HTERT RPE-1 (cell line): Measurements from ENCODE around the gene WDR38.

Source experiments
- in situ Hi-C: fragments of 300-500 bp; cut with MboI; formaldehyde crosslinking; loops from 4 replicates; pipeline ENCODE4 v1.14.3; 2020; ENCODE audit warnings: low sequenced_read_pairs

The WDR38 gene

DNA sequence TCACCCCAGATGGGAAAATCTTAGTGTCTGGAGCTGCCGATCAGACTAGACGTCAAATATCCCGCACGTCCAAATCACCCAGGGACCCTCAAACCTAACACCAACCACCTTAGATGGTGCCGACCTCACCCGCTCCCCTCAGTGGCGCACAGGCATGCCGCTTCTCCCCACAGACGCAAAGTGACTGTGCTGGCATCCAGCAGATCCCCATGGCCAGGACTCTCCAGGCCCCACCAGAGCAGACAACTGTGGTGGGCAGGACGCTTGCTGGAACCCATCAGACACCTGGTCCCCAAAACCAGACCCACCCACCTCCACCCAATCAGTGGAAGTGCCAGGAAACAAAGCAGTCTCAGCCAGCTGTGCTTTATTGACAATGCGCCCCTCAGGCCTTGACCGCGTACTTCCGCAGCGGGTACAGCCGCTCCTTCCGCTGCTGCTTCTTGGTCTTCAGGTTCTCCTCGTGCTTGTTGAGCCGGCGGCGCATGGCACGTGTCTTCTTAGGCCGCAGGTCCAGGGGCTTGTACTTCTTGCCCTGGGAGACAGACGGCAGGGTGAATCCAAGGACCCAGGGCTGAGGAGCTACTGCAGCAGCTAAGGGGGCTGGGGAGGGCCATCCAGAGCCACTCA, 4.4 kb downstream of the WDR38 start:
- in situ Hi-C loops: no loop called here

GRCh38 chr9:124858330-124859046, 5.2 kb downstream of the WDR38 start:
- in situ Hi-C loops: no loop called here

- in situ Hi-C loops: no loop called here
These were observed 6.7 kb downstream of the WDR38 start for GRCh38 chr9:124859803-124860581.

DNA sequence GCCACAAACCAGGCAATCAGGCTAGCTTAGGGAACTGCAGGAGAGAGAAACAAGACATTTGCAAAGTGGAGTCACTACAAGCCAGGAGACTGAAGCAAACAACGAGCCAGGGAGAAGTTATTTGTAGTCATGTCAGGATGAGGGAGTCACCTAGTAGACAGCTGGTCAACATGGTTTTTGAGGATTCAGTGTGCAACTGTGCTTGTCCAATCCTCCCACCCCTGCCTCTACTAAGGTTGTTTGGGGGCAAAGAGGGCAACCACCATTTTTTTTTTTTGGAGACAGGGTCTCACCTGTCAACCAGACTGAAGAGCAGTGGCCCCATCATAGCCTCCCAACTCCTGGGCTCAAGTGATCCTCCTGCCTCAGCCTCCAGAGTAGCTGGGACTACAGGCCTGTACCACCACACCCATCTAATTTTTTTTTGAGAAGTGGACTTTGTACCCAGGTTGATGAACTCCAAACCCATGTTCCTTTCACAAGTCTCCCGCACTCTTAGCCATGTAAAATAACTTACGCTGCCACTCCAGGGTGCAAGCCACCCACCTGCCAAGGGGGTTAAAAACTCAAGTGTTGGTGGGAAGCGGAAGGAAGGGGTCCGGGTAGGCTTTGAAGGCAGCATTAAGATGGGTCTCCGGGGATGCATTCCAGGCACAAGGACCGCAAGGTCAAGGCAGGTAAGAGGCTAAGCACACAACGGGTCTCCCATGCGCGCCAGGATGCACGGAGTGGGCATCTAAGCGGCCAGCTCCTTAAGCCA, 7.5 kb downstream of the WDR38 start:
- in situ Hi-C loops: no loop called here

DNA sequence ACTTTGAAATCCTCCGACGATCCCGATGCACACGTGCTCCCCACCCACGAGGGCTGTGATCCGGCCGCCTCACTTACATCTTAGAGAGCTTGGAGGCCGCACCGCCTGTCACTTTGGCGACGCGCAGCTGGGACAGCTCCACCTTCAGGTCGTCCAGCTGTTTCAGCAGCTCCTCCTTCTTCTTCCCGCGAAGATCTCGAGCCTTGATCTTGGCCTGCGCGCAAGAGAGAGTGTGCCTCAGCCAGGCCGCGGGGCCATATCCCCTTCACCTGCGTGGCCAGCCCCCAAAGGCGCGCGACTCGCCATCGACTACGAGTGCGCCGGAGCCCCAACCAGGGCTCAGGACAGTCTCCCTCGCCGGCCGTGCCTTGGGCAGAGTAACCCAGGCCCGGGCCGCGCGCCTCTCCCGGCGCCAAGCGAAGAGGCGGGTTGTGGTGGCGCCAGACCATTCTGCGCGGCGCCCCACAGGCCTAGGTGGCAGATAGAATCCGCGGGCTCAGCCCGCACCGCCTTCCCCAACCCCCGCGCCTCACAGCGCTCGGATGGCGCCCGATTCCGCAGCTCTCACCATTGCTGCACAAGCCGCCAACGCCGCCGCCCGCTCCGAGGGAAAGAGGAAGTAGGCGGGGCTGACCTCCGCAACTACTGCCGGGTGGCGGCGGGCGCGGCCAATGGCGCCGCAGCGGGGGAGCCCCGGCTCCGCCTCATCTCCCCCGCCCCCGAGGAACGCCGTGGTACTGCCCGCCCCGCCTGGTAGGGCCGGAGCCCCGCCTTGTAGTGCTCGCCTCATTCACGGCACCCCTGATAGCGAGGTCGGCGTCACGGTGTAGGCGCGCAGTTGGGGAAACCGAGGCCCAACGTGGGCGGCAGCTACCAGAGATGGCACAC, 8.3 kb downstream of the WDR38 start, which contains the start of the genes ARPC5L and RPL35:
ARPC5L (plus strand) TSS at position 789 of the 888 bp plus-strand sequence. CDS start 7,161 bp downstream, outside the sequence.
RPL35 (minus strand) TSS at position 616 of the 888 bp plus-strand sequence; CDS start at position 571, 45 bp downstream.
- in situ Hi-C loops: no loop called here

GRCh38 chr9:124863371-124863871, 10.2 kb downstream of the WDR38 start:
- in situ Hi-C loops: no loop called here

DNA sequence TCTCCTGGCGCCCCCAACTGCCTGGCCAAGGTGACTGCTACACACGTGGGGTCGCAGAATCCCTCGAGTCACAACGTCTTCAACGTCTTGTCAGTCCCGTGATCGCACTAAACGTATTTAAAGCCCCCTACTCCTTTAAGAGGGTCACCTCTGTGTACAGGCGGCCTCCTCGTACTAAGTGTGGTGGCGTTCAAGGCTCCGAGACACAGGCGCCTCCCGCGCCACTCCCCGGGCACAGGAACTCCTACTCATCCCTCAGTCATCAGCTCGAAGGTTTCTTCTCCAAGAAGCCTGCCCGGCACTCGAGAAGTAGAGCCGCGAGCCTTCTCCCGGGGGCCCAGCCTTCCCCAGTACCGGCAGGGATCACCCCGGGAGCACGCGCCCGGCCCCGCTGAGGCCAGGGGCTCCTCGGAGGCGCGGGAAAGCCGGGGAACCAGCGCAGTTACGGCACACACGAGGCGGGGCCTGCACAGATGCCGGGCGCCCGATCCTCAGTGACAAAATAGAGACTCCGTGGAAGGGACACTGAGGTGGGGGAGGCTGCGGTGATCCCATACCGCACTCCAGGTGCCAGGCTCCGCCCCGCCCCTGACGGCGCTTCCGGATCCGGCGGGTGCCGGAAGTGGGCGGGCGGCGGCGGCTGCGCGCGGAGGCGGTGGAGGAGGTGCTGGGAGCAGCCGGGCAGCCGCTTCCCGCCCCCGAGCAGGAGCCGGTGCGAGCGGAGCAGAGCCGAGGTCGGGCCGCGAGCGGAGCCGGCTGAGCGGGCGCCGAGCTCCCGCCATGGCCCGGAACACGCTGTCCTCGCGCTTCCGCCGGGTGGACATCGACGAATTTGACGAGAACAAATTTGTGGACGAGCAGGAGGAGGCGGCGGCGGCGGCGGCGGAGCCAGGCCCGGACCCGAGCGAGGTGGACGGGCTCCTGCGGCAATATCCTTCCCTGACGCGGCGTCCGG, 15.5 kb downstream of the WDR38 start:
- in situ Hi-C loops: no loop called here

- in situ Hi-C loops: no loop called here
These were observed 16.3 kb downstream of the WDR38 start for GRCh38 chr9:124869466-124869985.

DNA sequence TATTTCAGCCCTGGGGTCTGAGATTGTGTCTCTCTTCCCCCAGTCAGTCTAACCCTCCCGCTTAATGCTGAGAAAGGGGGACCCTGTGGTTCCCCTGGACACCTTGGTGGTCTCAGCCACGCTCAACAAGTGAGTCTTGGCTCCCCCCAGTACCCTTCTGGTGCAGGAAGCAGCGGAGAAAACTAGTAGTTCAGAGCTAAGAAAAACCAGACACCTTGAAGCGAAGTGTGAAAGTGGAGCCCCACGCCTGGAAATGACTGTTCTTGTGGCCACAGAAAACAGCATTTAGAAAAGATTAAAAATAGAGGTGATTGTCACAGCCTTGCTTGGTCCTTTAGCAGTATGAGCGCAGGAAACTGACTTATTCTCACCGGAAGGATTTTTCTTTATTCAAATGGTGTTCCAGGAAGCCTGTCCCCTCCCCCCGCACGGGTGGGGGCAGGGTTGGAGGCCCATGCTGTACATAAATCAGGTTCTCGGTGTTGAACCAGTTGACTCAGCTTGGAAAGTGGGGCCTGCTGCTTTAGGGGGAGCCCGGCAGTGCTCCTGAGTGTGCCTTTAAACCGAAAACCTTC, 16.8 kb downstream of the WDR38 start:
- in situ Hi-C loops: no loop called here

- in situ Hi-C loops: no loop called here
These were observed 17.5 kb downstream of the WDR38 start for GRCh38 chr9:124870723-124871122.

DNA sequence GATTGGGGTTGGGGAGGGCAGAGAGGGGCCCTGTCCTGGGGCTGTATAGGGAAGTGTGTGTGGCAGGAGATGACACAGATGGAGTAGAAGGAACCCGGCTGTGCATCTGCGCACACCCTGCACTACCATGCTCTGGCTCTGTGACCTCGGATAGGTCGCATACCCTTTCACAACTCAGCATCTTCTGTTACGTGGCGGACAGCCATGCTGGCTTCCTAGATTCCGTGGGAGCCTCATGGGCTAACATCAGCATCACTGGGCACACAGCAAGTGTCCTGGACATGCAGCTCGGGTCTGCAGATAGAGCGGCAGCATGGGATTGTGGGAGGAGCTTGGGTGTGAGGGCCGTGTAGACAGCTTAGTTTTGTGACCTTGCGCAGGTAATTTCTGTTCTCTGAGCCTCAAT, 17.9 kb downstream of the WDR38 start:
- in situ Hi-C loops: no loop called here

DNA sequence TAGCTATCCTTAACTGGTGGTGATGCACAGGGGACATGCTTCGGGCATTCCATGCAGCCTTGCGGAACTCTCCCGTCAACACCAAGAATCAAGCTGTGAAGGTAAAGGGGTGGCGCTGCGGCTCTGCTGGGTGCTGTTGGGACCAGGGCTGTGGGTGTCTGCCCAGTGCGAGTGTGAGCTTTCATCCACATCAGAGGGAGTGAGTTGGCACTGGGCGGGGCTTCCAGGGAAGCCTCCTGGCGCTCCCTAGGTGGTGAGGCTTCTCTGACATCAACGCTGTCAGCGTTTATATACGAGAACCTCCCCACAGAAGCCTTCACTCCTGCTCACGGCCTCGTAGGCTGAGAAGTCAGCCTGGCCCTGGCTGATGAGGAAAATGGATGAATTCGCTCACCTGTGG, 20.4 kb downstream of the WDR38 start:
- in situ Hi-C loops: no loop called here

- in situ Hi-C loops: no loop called here
These were observed 22.2 kb downstream of the WDR38 start for GRCh38 chr9:124875501-124875900.

DNA sequence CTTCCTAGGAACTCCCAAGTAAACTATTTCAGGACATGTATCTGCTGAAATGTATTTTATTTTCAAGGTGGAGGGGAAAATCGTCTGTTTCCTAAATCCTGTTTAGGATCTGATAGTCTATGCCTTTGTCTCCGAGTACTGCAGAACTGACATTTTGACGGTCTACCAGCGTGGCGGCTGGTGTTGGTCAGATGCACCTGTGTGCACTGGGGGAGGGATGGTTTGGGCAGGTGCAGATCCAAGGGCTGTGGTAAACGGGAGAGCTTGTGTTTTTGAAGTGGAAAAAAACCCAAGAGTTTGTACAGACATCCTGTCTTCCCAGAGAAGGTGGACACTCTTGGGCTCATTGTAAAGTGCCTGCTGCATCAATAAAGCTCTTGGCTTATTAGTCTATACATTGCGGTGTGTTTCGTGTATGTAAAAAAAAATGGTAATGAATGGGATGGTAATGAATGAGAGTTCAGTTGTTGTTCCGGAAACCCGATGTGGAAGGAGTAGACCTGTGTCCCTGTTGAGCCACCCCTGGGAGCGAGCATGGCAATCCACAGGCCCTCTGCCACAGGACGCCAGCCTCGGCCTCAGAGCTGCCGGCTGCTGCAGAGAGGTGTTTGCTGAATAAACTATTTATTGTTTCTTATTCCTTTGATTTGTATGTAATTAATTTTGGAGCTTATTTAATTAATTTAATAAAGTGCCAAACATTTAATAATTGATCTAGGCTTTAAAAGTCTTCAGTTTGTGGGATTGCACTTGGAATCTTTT, 23.9 kb downstream of the WDR38 start:
- in situ Hi-C loops: no loop called here

GRCh38 chr9:124878021-124878420, 24.8 kb downstream of the WDR38 start:
- in situ Hi-C loops: no loop called here

DNA sequence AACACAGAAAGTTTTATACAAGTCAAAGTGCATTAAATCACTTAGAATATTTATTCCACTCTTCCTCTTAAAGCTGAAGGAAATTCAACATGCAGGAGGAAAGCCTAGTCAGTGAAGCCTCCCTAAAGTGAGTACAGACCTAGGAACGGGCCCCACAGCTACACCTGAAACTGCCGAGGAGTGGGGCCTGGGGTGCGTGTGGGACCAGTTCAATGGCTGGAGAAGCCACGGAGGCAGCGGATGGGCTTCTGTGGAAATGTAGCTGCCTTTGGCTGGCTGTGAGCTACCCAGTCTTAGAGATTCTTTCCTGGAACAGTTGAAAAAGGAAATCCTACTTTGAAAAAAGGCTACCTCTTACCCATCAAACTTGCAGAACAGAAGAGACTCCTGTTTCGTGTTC, 25.3 kb downstream of the WDR38 start:
- in situ Hi-C loops: no loop called here

GRCh38 chr9:124879226-124879625, 26.0 kb downstream of the WDR38 start:
- in situ Hi-C loops: no loop called here
